ENCODE results near the gene SESTD1.
"Not testable (repeated sequence)": the region's sequence is repeated elsewhere in the genome, so short reads cannot be mapped to it uniquely, and the experiment has no call there.

Gene SESTD1

DNA sequence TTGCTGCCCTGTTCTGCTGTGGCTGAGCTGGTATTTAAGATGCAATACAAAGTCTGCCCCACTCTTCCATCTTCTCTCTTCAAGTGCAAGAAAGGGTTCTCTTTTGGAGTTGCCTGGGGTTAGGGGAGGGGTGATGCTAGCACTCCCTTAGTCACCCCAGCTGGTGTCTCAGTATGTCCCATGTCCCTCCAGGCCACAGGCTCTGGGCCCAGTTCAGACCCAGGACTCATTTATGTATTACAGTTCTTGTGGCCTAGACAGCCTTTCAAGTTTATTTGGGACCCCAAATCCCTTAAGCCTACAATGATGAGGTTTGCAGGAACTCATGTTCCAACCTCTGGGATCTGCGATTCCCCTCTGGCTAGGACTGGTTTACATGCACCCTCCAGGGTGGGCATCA lies 167.5 kb downstream of the SESTD1 start:
- DNase-seq = no peak

DNA sequence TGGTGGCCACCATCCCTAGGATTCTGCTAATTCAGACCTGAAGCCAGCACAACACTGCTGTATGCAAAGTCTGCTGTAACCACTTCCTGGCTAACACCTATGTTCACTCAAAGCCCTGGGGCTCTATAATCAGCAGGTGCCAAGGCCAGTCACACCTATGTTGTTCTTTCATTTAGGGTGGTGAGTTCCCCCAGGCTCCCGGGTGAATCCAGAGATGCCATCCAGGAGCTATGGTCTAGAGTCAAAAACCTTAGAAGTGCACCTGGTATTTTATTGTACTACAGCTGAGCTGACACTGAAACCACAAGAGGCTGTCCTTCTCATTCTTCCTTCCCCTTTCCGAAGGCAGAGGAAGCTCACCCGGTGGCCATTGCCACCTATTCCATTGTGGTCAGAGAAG lies 168.5 kb downstream of the SESTD1 start:
- DNase-seq = no peak

DNA sequence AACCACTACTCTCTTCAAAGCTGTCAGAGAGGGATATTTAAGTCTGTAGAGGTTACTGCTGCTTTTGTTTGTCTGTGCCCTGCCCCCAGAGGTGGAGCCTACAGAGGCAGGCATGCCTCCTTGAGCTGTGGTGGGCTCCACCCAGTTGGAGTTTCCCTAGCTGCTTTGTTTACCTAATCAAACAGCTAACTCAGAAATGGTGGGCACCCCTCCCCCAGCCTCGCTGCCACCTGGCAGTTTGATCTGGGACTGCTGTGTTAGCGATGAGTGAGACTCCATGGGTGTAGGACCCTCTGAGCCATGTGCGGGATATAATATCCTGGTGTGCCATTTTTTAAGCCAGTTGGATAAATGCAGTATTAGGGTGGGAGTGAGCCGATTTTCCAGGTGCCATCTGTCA lies 171.7 kb downstream of the SESTD1 start:
- not testable (repeated sequence) for DNase-seq

GRCh38 chr2:179082697-179083096 lies 181.9 kb downstream of the SESTD1 start:
- no peak for DNase-seq

GRCh38 chr2:179081954-179082353 lies 182.7 kb downstream of the SESTD1 start:
- no peak for DNase-seq

DNA sequence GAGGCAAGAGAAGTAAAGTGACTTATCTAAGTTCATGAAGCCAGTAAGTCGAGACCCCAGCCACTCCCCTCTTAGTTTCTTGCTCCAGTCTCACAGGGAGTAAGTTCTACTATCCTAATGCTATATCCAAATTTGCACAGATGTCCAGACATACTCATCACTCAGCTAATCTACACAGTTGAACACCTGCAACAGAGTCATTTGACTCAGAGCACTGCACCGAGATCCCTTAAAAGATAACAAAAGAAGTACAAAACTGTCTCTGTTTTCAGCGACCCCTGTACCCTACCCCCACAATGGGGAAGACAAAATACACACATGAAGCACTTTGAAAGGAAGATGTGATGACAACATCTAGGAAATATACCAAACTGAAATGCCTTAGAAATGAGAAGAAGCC lies 192.1 kb downstream of the SESTD1 start:
- no peak for DNase-seq

GRCh38 chr2:179071810-179072355 lies 192.7 kb downstream of the SESTD1 start:
- no peak for DNase-seq

- no peak for DNase-seq
These were observed 193.7 kb downstream of the SESTD1 start for GRCh38 chr2:179070895-179071294.

DNA sequence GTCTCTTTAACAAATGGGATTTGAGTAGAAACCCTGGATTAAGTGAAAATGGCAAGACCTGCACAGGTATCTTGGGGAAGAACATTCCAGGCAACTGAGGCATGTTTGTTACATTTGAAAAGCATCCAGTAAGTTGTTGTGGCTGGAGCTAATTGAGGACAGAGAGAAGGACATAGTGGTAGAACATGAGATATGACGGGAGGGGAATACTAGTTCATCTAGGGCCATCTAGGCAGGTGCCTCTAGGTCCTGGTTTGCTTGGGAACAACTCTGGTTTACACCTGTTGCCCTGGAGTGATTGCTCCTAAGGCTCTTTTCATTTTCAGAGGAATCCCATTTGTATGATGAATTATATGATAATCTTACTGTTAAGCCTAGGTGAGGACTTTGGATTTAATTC lies 194.9 kb downstream of the SESTD1 start:
- no peak for DNase-seq

DNA sequence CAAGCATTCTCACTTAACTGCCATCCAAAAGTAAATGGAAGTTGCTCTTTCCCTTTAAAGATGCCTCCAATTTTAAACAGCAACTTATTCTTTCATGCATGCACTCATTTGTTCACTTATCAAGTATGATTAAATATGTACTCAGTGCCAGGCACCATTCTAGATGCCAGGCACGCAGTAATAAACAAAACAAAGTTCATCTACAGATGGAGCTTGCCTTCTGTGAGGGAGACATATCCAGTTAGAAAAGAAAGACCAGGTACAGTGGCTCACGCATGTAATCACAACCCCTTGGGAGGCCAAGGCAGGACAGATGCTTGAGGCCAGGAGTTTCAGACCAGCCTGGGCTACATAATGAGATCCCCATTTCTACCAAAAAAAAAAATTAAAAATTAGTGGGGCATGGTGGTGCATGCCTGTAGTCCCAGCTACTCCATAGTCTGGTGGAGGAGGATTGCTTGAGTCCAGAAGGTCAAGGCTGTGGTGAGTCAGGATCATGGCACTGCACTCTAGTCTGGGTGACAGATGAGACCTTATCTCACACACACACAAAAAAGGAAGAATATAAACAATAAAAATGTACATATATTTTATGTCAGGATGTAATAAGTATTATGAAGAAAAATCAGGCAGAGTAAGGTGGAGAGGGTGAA lies 195.5 kb downstream of the SESTD1 start:
- no peak for DNase-seq

- DNase-seq = no peak
These were observed 205.5 kb downstream of the SESTD1 start for GRCh38 chr2:179059026-179059700.

- no peak for DNase-seq
These were observed 206.9 kb downstream of the SESTD1 start for GRCh38 chr2:179057737-179058136.

GRCh38 chr2:179053568-179053967 lies 211.1 kb downstream of the SESTD1 start:
- DNase-seq = not testable (repeated sequence)

Measured in NCI-H446 treated with DMSO at 0.1 percent for 48 hours (cell line).